Lung (tissue), 12 donors: ENCODE data around the gene BAHCC1. TPM values are rescaled to one million over a fixed set of nuclear protein-coding genes. Genes with fewer than 3 reads are reported as not detected.
"Not testable (repeated sequence)": the region's sequence is repeated elsewhere in the genome, so short reads cannot be mapped to it uniquely, and the experiment has no call there.

Experiments used
- ATAC-seq: fragments of 200-7000 bp; cut with Tn5 transposase; one replicate; pipeline ENCODE4 v1.9.1; 2020; ENCODE audit warnings: moderate number of reproducible peaks; ENCODE audit not compliant: insufficient read depth, low FRiP score
- DNase-seq, 3 donors: peaks; one replicate each; pipeline ENCODE4 v3.0.0-alpha.2; 2013 to 2017
- H3K27ac ChIP-seq, 2 donors: one replicate each; pipeline ENCODE4 v1.5.1; 2013; ENCODE audit warnings: mild to moderate bottlenecking in 2 of 2, moderate library complexity in 2 of 2, control low read depth in 1 of 2, inconsistent platforms in 1 of 2, low read depth in 1 of 2, low read length in 1 of 2
- H3K27me3 ChIP-seq, 3 donors: one replicate each; pipeline ENCODE4 v1.5.1; 2013; ENCODE audit warnings: low read length in 2 of 3; ENCODE audit not compliant: control insufficient read depth in 3 of 3, insufficient read depth in 3 of 3
- H3K36me3 ChIP-seq, 4 donors: one replicate each; pipeline ENCODE4 v1.5.1; 2013; ENCODE audit warnings: low read length in 4 of 4, mild to moderate bottlenecking in 1 of 4, moderate library complexity in 1 of 4; ENCODE audit not compliant: control insufficient read depth in 4 of 4, insufficient read depth in 4 of 4
- H3K4me1 ChIP-seq, 5 donors: one replicate each; pipeline ENCODE4 v1.5.1; 2013; ENCODE audit warnings: low read length in 5 of 5, mild to moderate bottlenecking in 2 of 5, moderate library complexity in 1 of 5; ENCODE audit not compliant: control insufficient read depth in 5 of 5, insufficient read depth in 5 of 5
- H3K4me3 ChIP-seq: one replicate; pipeline ENCODE4 v1.5.1; 2013; ENCODE audit warnings: mild to moderate bottlenecking, control low read depth, moderate library complexity
- H3K9ac ChIP-seq, 2 donors: one replicate each; pipeline ENCODE4 v1.5.1; 2013; ENCODE audit warnings: low read length in 2 of 2, control low read depth in 1 of 2; ENCODE audit not compliant: insufficient read depth in 1 of 2
- H3K9me3 ChIP-seq, 4 donors: one replicate each; pipeline ENCODE4 v1.5.1; 2013; ENCODE audit warnings: low read length in 3 of 4, mild to moderate bottlenecking in 1 of 4, moderate library complexity in 1 of 4; ENCODE audit not compliant: control insufficient read depth in 4 of 4, insufficient read depth in 3 of 4
- CTCF ChIP-seq: IDR thresholded peaks from 2 replicates; pipeline ENCODE4 v1.5.1; 2012; ENCODE audit warnings: mild to moderate bottlenecking; ENCODE audit errors: control extremely low read depth, extremely low read depth
- WGBS, 2 donors: extraction: QIAGEN DNeasy Blood & Tissue Kit; methylation state at CpG; one replicate each; pipeline ENCODE4 v1.1.7; 2013; 5-methylcytosine and 5-hydroxymethylcytosine counted together
- polyA plus RNA-seq, 2 donors: library from polyadenylated mRNA; stranded (reverse); fragments of 200-250 nt; gene quantifications; one replicate each; pipeline ENCODE4 v1.2.1, GENCODE V29; 2013
- total RNA-seq, 2 donors: library from RNA; depleted of rRNA in 1 of 2; stranded (reverse); fragments of >200 nt in 1 of 2; gene quantifications; one replicate each; pipeline ENCODE4 v1.2.1, GENCODE V29; 2014 to 2021
- donor health status: control.
- donor health status: control.
- donor health status: Bipolar disorder and iron deficiency.
- donor health status: healthy.
- donor health status: DM: yes; HTN: yes; CAD: no.

Gene BAHCC1
- total and polyA plus RNA-seq, 4 donors = 7.6 to 24.9 (median 17.5) TPM

GRCh38 chr17:81354954-81355347 lies 40.3 kb upstream of the BAHCC1 start:
- 58 to 79% methylated on average over 9 of the region's 9 CpGs for WGBS, 2 donors
- Histone ChIP-seq H3K9me3 (no peaks in the 10 kb centered on the region), H3K4me1 (peaks cover 0 to 8% (median 4%) of the 10 kb centered on the region in 5 donors), H3K4me3 (no peak overlapping the region), H3K27ac (no peak overlapping the region), H3K9ac (no peak overlapping the region), H3K36me3 (no peaks in the 10 kb centered on the region), H3K27me3 (no peaks in the 10 kb centered on the region)
- ATAC-seq (no peak), DNase-seq (no peak)
- TF ChIP-seq CTCF = no peak

DNA sequence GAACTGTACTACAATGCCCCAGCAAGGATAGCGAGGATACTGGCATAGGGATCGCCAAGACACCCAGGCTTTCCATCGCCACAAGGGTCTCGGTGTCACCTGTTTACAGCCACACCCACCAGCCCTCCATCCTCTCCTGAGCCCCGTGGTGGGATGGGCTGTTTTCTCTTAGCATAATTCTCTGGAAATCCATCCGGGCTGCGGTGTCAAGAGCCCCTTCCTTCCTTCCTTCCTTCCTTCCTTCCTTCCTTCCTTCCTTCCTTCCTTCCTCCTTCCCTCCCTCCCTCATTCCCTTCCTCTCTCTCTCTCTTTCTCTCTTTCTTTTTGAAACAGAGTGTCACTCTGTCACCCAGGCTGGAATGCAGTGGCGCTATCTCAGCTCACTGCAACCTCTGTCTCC lies 36.0 kb upstream of the BAHCC1 start:
- no peak for TF ChIP-seq CTCF
- Histone ChIP-seq H3K27ac (no peak overlapping the region), H3K27me3 (peaks cover 0 to 3% (median 0%) of the 10 kb centered on the region in 3 donors), H3K9me3 (no peaks in the 10 kb centered on the region), H3K4me3 (no peak overlapping the region), H3K9ac (no peak overlapping the region), H3K36me3 (no peaks in the 10 kb centered on the region), H3K4me1 (peaks cover 0 to 4% (median under 1%) of the 10 kb centered on the region in 5 donors)
- WGBS, 2 donors = 70 to 73% methylated on average over 8 of the region's 8 CpGs
- no peak for ATAC-seq
- no peak for DNase-seq

- not testable (repeated sequence) for H3K9ac ChIP-seq, H3K27ac ChIP-seq, H3K9me3 ChIP-seq, H3K4me3 ChIP-seq, H3K36me3 ChIP-seq, H3K27me3 ChIP-seq, DNase-seq, ATAC-seq
- H3K4me1 ChIP-seq = peaks cover 0 to 18% (median 16%) of the 10 kb centered on the region in 5 donors
- WGBS, 2 donors = 61% methylated on average over 7 of the region's 7 CpGs
Observed at GRCh38 chr17:81362001-81362400, 33.3 kb upstream of the BAHCC1 start.

DNA sequence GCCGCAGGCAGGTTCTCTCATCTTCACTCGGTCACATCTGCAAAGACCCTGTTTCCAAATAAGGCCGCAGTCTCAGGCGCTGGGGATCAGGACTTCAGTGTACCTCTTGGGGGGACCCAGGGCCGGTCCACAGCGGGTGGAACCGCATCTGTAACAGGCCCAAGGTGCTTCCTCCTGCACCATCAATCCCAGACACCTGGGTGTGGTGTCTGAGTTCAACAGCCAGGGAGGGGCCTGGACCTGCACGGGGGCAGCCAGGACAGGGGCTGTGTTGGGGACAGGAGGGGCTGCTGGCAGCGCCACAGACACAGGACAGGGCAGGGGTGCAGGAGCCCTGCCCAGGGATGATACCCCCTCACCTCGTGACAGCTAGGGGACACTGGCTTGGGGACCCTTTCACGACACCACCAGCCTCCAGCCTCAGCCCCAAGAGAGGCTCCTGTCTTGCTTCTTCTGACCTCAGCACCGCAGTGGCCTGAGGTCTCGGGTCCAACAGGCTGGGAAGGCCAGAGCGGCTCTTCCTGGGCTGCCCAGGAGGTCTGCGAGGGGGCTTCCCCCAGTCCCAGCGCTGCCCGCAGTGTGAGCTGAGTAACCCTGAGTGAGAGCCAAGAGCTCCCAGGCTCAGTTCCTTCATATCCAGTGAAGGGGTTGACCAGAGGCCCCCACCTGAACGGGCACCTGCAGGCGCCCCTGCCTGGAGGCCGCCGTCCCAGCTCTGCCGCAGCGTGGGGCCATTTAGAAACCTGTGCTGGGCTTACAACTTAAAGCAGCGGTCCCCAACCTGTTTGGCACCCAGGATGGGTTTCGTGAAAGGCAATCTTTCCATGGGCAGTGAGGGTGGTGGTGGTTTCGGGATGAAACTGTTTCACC lies 30.7 kb upstream of the BAHCC1 start:
- ATAC-seq (no peak), DNase-seq (no peak)
- no peaks in the 10 kb centered on the region for H3K9me3 ChIP-seq
- no peak overlapping the region for H3K4me3 ChIP-seq
- WGBS, 2 donors = 81 to 86% methylated on average over 26 of the region's 26 CpGs
- no peak for TF ChIP-seq CTCF
- peak overlapping the region in 1 of 2 donors; percentile 8 for H3K9ac ChIP-seq
- peak overlapping the region in 1 of 2 donors; percentile 95 for H3K27ac ChIP-seq
- H3K36me3 ChIP-seq = no peaks in the 10 kb centered on the region
- peaks cover 0 to 18% (median 14%) of the 10 kb centered on the region in 5 donors for H3K4me1 ChIP-seq
- peaks cover 0 to 7% (median 3%) of the 10 kb centered on the region in 3 donors for H3K27me3 ChIP-seq
